Stimulated activated CD4-positive, alpha-beta T cell treated with anti-CD3 and anti-CD28 coated beads, TNF-alpha, amount 100 ng/mL, for 24 hours (primary cell): Measurements from ENCODE around the gene BUD31.
"Not testable (repeated sequence)": the region's sequence is repeated elsewhere in the genome, so short reads cannot be mapped to it uniquely, and the experiment has no call there.

Experiments
- DNase-seq, 3 experiments: peaks; one replicate each; pipeline ENCODE4 v3.0.0-alpha.2; 2020; ENCODE audit warnings: low read depth in 3 of 3

BUD31 gene

DNA sequence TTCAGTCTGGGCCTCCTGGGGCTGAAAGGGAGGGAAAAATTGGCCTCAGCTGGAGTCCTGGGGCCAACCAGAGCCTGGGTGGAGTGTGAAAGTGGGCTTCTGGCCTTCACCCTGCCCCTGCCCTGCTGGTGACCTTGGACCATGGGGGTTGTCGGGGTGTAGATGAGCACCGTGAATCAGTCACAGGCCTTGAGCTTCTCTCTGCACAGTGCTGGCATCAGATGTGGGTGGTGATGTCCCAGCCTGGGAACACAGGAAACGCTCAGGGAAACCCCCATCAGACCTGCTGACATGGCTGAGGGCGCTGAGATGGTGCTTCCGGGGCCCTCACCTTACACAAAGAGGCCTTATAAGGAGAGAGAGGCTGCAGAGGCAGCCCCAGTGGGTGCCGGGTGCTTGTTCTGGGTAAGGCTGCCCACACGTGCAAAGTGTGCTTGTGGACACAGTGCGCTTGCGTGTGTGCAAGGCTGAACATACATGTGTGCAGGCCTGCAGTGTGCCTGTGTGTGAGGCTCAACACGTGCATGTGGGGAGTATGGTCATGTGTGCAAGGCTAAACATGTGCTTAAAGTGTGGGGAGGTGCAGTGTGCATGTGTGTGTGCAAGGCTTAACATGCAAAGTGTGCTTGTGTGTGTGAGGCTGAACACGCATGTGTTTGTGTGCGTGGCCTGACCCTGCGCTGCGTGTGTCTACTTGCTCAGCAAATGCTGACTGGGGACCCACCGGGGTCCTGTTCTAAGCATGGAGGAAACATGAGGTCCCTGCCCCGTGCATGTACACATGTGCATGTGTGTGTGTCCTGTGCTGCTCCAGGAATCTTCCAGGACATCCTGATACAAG lies 27.7 kb upstream of the BUD31 start:
- peak; percentile 76 to 90 (median 82) for DNase-seq

DNA sequence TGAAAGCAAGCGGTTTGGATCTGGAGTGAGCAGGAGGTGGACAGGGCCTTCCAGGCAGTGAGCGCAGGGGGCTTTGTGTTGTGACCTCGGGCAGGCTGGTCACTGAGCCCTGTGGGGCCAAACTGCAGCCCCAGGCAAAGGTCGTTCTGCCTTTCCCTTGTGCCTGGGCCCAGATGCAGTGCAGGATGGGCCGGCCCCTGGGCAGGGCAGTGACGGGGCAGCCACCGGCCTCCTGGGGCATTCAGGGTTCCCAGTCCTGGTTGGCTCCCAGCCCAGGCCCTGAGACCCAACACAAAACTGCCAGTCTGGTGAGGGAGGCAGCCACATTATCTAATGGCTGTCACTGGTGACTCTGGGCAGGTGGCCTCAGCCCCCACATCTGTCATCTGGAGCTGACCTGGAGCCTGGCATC lies 27.1 kb upstream of the BUD31 start:
- DNase-seq, result no peak

DNA sequence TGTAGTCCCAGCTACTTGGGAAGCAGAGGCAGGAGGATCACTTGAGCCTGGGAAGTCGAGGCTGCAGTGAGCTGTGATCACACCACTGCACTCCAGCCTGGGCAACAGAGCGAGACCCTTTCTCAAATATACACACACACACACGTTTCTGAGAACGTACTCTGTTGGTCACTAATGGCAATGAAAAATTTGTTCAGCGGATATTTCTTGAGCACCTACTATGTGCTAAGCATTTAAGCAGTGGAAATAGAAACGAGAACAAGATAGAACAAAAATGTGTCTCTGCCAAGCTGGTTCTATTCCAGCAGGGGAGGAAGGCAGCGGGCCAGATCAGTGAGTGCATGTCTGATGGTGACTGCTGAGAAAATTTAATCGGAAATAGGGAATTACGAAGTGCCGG lies 25.6 kb upstream of the BUD31 start:
- no peak for DNase-seq

- no peak for DNase-seq
Observed at GRCh38 chr7:99383791-99384370, 24.9 kb upstream of the BUD31 start.

DNA sequence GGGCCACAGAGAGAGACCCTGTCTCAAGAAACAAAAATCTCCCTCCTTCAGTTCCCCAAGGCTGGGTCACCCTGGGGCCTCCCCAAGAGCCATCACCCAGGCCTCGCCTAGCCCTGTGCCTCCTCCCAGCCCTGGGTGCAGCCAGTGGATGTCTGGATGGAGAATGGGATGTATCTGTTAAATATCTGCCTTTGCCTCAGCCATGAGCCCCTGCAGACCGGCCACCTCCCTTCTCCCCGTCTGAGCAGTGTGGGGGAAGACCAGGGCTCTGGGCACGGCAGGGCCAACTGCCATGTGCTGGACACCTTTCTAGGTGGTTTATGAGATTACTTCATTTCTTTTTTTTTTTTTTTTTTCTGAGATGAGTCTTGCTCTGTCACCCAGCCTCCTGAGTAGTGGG lies 24.2 kb upstream of the BUD31 start:
- DNase-seq, result no peak

- DNase-seq, result no peak
Observed at GRCh38 chr7:99385564-99385963, 23.2 kb upstream of the BUD31 start.

DNA sequence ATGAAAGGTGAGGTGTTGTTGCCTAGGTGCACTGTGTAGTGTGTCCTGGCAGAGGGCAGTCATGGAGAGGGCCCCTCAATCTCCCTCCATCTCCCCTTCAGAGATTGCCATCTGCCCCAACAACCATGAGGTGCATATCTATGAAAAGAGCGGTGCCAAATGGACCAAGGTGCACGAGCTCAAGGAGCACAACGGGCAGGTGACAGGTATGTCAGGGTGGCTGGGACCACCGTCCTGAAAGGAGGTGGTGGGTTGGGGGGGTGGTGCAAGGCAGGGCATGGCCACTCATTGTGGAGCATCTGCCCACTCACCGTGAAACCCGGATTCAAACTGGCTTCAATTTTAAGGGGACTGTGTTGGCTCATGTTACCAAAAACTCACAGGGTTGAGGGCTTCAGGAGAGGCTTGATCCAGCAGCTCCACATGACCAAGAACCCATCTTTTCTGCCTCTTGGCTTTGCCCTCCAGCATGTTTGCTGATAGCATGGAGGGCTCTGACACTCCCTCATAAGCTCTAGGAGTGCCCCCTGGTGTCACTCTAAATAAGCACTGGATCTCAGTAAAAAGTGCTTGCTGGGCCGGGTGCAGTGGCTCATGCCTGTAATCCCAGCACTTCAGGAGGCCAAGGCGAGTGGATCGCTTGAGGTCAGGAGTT lies 22.1 kb upstream of the BUD31 start:
- DNase-seq, result no peak

DNA sequence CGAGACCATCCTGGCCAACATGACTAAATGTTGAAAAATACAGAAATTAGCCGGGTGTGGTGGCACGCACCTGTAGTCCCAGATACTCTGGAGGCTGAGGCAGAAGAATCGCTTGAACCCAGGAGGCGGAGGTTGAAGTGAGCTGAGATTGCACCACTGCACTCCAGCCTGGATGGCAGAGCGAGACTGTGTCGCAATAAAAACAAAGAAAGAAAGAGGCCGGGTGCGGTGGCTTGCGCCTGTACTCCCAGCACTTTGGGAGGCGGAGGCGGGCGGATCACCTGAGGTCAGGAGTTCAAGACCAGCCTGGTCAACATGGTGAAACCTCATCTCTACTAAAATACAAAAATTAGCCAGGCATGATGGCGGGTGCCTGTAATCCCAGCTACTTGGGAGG lies 21.5 kb upstream of the BUD31 start:
- DNase-seq, result not testable (repeated sequence)

- no peak for DNase-seq
Observed at GRCh38 chr7:99387912-99388311, 20.9 kb upstream of the BUD31 start.

DNA sequence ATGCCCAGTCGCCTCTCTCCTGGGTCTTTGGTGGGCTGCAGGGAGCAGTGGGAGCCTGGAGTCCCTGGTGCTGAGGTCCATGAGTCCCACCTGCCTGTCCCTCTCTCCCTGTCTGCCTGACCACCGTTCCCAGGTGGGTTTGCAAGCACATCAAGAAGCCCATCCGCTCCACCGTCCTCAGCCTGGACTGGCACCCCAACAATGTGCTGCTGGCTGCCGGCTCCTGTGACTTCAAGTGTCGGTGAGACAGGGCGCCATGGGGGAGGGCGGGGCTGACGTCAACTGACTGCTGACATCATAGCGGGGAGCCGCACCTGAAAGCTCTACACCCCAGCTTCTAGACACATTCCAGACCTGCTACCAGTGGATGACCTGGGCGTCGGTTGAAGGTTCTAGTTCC lies 19.0 kb upstream of the BUD31 start:
- DNase-seq, result no peak

- DNase-seq, result no peak
Observed at GRCh38 chr7:99390941-99391602, 17.7 kb upstream of the BUD31 start.

DNA sequence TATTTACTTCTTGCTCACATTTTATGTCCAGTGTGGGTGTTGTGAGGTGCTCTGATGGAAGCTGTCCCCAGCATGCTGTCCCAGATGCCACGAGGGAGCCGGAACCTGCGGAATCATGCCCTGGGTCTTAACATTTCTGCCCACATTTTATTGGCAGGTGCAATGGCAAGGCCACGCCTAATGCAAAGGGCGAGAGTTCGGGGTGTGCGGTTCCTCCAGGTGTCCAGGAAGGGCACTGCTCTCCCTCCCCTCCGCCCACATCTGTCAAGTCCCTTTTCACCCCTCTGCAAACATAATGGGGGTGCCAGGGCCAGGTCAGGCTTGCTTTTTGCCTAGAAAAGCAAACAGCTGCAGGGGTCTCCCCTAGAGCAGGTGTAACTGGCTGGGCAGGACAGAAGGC lies 16.7 kb upstream of the BUD31 start:
- no peak for DNase-seq

- DNase-seq, result peak in 1 of 3 experiments; percentile 81
Observed at GRCh38 chr7:99392659-99393354, 16.0 kb upstream of the BUD31 start.

GRCh38 chr7:99393355-99394187 lies 15.2 kb upstream of the BUD31 start:
- DNase-seq, result no peak

- no peak for DNase-seq
Observed at GRCh38 chr7:99394188-99394502, 14.6 kb upstream of the BUD31 start.

GRCh38 chr7:99395616-99396327 lies 13.0 kb upstream of the BUD31 start:
- DNase-seq, result no peak

DNA sequence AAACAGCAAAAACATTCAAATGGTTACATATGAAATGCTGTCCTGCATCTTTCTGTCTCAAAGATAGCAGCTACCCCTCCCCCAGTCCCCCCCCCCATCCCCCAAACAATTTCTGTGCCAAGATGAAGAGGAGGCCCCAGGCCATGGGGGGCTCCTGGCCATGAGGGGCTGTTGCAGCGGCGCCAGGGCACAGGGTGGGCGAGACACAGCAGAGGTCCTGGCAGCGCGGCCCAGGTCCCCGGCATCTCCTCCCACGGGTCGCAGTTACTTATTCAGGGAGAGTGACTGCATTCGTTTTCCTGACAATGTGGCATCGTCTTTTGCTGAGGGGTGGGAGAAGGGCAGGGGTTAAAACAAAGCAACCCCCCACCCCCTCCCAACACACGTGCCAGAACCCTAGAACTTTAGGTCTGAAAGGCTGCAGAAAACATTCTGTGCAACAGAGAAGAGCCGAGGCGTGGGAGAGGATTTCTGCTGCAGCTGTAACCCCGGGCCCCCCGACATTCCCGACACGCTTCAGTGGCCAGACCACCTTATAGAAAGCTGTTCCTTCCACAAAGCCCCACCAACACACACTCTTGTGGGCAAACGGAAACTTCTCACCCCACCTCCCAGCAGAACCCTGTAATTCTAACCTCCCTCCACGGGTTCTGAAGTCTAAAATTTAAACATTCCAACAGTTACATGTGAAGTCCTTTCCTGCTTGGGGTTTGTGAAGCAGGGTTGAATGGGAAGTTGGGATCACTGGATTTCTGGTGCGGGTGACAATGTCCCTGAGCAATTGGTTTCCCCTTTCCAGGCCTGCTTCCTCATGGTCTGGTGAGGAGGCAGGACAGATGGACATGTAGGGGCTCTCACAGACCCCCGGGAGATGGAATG lies 12.1 kb upstream of the BUD31 start:
- no peak for DNase-seq

DNA sequence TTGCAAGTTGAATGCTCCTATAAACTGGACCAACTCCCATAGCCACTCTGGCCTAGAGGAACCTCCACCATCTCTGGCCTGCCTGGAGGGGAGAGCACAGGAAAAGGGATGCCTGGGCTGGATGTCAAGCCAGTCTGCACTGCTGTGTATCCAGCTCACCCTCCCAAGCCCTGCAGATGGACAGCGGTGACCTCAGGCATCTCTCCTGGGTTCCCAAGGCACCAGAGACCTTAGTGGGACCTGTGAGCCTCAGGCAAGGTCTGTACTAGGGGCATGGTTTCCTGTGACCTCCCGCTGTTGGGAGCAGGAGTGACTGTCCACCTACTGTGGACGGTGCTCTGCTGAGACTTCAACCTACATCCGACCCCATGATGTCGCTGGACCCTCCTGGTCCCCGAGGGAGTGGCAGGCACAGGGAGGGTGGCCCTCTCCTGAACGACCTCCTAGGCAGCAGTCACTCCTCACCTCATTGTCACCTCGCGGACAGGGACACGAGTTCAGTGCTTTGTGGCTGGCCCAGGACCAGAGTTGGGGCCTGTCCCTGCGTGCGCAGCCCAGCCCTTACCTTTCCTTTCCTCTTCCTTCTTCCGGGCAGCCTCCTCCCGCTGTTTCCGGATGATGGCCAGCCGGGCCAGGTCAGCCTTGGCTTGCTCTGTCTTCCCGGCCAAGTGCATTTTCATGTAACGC lies 11.3 kb upstream of the BUD31 start:
- no peak for DNase-seq

DNA sequence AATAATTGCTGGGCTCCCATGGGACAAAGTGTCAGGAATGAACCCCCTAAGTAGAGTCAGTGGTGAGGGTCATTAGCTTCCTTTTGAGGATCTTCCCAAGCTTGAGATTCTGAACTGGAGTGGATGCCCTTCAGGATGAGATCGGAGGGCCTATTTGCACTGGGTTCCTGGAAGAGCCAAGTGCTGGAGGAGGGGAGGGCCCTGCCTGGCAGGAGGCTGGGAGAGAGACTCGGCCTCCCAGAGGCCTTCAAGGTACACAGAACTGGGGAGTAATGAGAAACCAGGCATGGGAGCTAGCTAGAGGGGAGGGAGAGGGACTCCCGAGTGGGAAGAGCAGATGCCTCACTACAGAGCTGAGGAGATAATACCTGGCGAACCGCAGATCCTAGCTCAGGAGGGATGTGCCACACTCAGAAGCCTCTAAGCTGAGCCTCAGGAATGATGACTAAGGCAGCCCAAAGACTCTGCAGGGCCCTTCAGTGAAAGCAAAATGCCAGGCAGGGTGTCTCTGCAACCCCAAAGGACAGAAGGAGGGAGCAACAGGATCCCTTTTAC lies 9.8 kb upstream of the BUD31 start:
- no peak for DNase-seq
